ENCODE data around the gene CRYBG2.
A peak's percentile ranks its signal among the peaks of the same experiment; 100 is the strongest.
"Not testable (repeated sequence)": the region's sequence is repeated elsewhere in the genome, so short reads cannot be mapped to it uniquely, and the experiment has no call there.

CRYBG2 gene

DNA sequence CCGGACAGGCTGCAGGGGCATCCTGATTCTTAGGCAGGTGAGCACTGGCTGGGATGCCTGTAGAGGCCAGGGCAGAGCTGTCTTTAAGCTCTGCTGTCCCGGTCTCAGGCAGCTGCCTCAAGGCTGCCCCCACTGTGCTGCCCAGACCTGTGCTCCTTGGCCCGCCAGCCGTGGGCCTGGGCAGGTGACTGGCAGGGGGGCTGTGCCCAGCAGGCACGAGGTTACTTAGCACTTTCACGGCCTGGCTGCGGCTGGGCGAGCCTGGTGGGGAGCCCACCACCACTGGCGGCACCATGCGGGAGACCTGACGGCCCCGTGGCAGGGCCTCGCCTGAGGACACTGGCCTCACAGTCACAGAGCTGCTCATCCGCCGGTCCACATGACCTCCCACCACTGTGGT is 8.2 kb downstream of the CRYBG2 start:
- H3K9me3 ChIP-seq (ENCODE audit: control insufficient read depth in 1 of 2, low read length in 2 of 2) = no peaks in the 10 kb centered on the region
- H3K4me1 ChIP-seq (ENCODE audit: control insufficient read depth in 1 of 2, insufficient read depth in 2 of 2, low read length in 2 of 2) = no peaks in the 10 kb centered on the region
- no peak overlapping the region for H3K27ac ChIP-seq (ENCODE audit: low read length)
- H3K4me3 ChIP-seq (ENCODE audit: low read depth in 1 of 2, low read length in 2 of 2) = no peak overlapping the region
- no peaks in the 10 kb centered on the region for H3K27me3 ChIP-seq (ENCODE audit: low read depth, low read length)
- H3K36me3 ChIP-seq (ENCODE audit: control insufficient read depth in 1 of 2, insufficient read depth in 2 of 2, low read length in 2 of 2) = no peaks in the 10 kb centered on the region

DNA sequence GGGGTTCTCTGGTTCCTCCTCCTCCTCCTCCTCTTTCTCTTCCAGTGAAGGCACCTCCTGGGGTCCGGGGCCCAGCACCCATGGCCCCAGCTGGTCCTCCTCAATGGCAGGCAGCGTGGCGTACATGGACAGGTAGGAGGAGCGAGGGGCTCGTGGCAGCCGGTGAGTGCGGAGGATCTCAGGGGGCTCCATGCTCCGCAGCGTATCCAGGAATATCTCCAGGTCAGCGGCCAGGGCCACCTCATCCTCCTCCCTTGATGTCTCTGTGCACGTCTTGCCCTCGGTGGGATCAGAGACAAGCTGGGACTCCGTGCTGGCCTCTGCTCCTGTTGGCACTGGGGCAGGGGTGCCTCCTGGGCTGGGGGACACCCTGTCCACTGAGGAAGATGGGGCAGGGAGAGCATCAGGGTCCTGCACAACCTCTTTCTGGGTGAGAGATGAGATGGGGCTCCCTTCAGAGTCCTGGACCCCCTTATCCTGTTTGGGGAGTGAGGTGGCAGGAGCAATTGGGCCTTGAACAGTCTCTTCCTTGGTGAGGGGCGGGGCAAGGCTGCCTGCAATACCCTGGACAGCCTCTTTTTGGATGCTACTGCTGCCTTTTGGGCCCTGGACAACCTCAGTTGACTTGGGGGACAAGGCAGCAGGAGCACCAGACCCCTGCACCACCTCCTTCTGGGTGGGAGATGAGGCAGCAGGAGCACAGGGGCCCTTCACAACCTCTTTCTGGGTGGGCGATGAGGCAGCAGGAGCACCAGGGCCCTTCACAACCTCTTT is 9.6 kb downstream of the CRYBG2 start:
- no peaks in the 10 kb centered on the region for H3K9me3 ChIP-seq (ENCODE audit: control insufficient read depth in 1 of 2, low read length in 2 of 2)
- no peak overlapping the region for H3K4me3 ChIP-seq (ENCODE audit: low read depth in 1 of 2, low read length in 2 of 2)
- no peaks in the 10 kb centered on the region for H3K27me3 ChIP-seq (ENCODE audit: low read depth, low read length)
- H3K36me3 ChIP-seq (ENCODE audit: control insufficient read depth in 1 of 2, insufficient read depth in 2 of 2, low read length in 2 of 2) = no peaks in the 10 kb centered on the region
- no peaks in the 10 kb centered on the region for H3K4me1 ChIP-seq (ENCODE audit: control insufficient read depth in 1 of 2, insufficient read depth in 2 of 2, low read length in 2 of 2)
- no peak overlapping the region for H3K27ac ChIP-seq (ENCODE audit: low read length)

DNA sequence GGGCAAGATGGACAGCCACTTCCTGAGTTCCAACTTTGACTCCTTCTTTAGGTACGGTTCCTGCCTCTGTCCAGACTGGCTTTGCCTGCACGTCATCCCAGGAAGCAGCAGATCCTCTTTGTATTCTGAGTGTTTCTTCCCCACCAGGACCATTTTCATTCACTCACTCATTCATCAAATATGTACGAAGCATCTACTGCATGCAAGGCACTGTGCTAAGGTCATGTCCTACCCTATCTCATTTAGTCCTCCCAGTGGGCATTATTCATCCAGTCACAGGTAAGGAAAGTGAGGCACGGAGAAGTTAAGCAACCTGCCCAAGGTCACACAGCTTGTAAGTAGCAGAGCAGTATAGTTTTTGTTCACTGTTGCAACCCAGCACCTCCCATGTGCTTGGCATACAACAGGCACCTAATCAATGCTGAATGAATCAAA is 13.9 kb downstream of the CRYBG2 start:
- no peak overlapping the region for H3K4me3 ChIP-seq (ENCODE audit: low read depth in 1 of 2, low read length in 2 of 2)
- H3K36me3 ChIP-seq (ENCODE audit: control insufficient read depth in 1 of 2, insufficient read depth in 2 of 2, low read length in 2 of 2) = no peaks in the 10 kb centered on the region
- no peaks in the 10 kb centered on the region for H3K27me3 ChIP-seq (ENCODE audit: low read depth, low read length)
- H3K9me3 ChIP-seq (ENCODE audit: control insufficient read depth in 1 of 2, low read length in 2 of 2) = no peaks in the 10 kb centered on the region
- H3K27ac ChIP-seq (ENCODE audit: low read length) = no peak overlapping the region
- H3K4me1 ChIP-seq (ENCODE audit: control insufficient read depth in 1 of 2, insufficient read depth in 2 of 2, low read length in 2 of 2) = peaks cover 0 to 17% of the 10 kb centered on the region in 2 donors

DNA sequence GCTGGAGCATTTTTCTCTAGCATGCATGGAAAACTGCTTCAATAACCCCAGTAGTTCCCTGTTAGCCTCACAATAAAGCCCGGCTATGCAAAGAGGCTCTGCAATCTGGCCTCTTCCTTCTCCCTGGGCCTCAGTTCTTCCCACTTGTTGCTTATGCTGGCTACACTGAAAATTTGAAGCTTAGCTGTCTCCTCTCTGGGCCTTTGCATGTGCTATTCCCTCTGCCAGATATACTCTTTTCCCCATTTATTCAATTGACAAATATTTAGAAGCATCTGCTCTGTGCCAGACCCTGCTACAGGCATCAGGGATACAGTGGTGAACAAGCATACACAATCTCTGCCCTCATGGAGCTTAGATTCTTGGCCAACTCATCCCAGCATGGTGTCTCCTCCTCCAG is 15.3 kb downstream of the CRYBG2 start:
- Histone ChIP-seq H3K4me1 (ENCODE audit: control insufficient read depth in 1 of 2, insufficient read depth in 2 of 2, low read length in 2 of 2) (peaks cover 0 to 17% of the 10 kb centered on the region in 2 donors), H3K9me3 (ENCODE audit: control insufficient read depth in 1 of 2, low read length in 2 of 2) (no peaks in the 10 kb centered on the region), H3K27ac (ENCODE audit: low read length) (no peak overlapping the region), H3K4me3 (ENCODE audit: low read depth in 1 of 2, low read length in 2 of 2) (no peak overlapping the region), H3K27me3 (ENCODE audit: low read depth, low read length) (peaks cover 4% of the 10 kb centered on the region), H3K36me3 (ENCODE audit: control insufficient read depth in 1 of 2, insufficient read depth in 2 of 2, low read length in 2 of 2) (no peaks in the 10 kb centered on the region)

DNA sequence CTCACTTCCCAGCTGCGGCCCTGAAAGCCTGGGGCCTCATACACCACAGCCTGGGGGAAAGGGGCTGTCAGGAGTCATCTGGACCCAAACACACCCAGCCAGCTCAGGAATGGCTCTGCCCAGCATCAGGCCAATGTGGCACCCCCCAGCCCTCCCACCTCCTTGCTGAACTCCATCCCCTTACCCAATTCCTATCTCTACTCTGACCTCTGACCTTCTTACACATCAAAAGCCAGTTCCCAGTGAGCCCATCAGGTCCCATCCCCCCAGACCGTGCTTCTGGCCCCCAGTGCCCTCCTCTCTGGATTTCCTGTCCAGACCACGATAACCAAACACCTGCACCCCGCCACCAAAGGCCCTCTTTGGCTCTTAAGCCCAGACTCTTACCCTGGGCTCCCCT is 16.3 kb downstream of the CRYBG2 start:
- Histone ChIP-seq H3K36me3 (ENCODE audit: control insufficient read depth in 1 of 2, insufficient read depth in 2 of 2, low read length in 2 of 2) (no peaks in the 10 kb centered on the region), H3K27ac (ENCODE audit: low read length) (no peak overlapping the region), H3K4me3 (ENCODE audit: low read depth in 1 of 2, low read length in 2 of 2) (no peak overlapping the region), H3K4me1 (ENCODE audit: control insufficient read depth in 1 of 2, insufficient read depth in 2 of 2, low read length in 2 of 2) (peaks cover 0 to 17% of the 10 kb centered on the region in 2 donors), H3K9me3 (ENCODE audit: control insufficient read depth in 1 of 2, low read length in 2 of 2) (no peaks in the 10 kb centered on the region), H3K27me3 (ENCODE audit: low read depth, low read length) (peaks cover 4% of the 10 kb centered on the region)

DNA sequence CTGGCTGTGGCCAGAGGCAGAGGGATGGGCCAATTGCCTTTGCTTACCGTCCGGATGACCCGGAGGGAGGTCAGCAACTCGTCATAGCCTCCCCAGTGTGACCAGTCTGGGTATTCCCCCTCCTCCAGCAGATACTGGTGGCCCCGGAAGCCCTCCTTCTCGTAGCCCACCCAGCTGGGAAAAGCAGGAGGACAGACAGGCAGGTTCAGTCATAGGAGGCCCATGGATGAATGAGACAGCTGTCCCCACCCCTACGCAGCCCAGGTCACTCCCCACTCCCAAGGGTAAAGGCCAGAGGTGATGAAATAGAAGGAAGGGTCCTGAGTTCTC is 16.8 kb downstream of the CRYBG2 start:
- H3K4me3 ChIP-seq (ENCODE audit: low read depth in 1 of 2, low read length in 2 of 2) = no peak overlapping the region
- H3K36me3 ChIP-seq (ENCODE audit: control insufficient read depth in 1 of 2, insufficient read depth in 2 of 2, low read length in 2 of 2) = no peaks in the 10 kb centered on the region
- peaks cover 4% of the 10 kb centered on the region for H3K27me3 ChIP-seq (ENCODE audit: low read depth, low read length)
- peaks cover 0 to 17% of the 10 kb centered on the region in 2 donors for H3K4me1 ChIP-seq (ENCODE audit: control insufficient read depth in 1 of 2, insufficient read depth in 2 of 2, low read length in 2 of 2)
- H3K27ac ChIP-seq (ENCODE audit: low read length) = no peak overlapping the region
- no peaks in the 10 kb centered on the region for H3K9me3 ChIP-seq (ENCODE audit: control insufficient read depth in 1 of 2, low read length in 2 of 2)

DNA sequence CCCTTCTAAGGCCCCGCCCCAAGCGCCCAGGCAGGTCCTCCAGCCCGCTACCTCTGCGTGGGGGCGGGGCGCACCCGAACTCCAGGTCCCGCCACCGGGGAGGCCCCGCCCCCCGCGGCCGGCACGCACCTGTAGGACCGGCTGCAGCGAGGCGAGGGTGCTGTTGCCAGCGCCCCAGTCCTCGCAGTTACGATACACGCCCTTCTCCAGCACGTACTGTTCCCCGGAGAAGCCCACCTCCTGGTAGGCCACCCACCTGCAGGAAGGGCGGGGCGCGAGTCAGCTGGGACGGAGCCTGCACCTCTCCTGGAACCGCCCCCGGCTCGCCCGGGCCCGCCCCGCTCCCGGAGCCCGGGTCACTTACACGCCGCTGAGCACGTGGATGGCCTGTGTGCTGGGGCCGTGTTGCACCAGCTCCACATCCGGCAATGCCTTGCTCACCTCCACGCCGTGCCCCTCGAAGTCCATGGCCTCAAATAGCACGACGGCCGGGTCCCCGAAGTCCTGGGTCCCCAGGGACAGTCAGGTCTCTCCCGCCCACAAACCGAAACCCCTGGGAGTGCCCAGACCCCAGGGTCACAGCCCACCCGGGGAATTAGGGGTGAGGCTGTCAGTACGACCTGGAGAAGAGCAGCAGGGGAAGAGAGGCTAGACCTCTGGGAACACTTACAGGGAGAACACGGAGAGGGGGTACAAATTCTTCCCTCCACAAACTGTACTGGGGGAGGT is 17.3 kb downstream of the CRYBG2 start:
- H3K27ac ChIP-seq (ENCODE audit: low read length) = no peak overlapping the region
- peaks cover 4% of the 10 kb centered on the region for H3K27me3 ChIP-seq (ENCODE audit: low read depth, low read length)
- H3K36me3 ChIP-seq (ENCODE audit: control insufficient read depth in 1 of 2, insufficient read depth in 2 of 2, low read length in 2 of 2) = no peaks in the 10 kb centered on the region
- H3K9me3 ChIP-seq (ENCODE audit: control insufficient read depth in 1 of 2, low read length in 2 of 2) = no peaks in the 10 kb centered on the region
- H3K4me1 ChIP-seq (ENCODE audit: control insufficient read depth in 1 of 2, insufficient read depth in 2 of 2, low read length in 2 of 2) = peaks cover 0 to 17% of the 10 kb centered on the region in 2 donors
- H3K4me3 ChIP-seq (ENCODE audit: low read depth in 1 of 2, low read length in 2 of 2) = peak overlapping the region; percentile 49 to 73

DNA sequence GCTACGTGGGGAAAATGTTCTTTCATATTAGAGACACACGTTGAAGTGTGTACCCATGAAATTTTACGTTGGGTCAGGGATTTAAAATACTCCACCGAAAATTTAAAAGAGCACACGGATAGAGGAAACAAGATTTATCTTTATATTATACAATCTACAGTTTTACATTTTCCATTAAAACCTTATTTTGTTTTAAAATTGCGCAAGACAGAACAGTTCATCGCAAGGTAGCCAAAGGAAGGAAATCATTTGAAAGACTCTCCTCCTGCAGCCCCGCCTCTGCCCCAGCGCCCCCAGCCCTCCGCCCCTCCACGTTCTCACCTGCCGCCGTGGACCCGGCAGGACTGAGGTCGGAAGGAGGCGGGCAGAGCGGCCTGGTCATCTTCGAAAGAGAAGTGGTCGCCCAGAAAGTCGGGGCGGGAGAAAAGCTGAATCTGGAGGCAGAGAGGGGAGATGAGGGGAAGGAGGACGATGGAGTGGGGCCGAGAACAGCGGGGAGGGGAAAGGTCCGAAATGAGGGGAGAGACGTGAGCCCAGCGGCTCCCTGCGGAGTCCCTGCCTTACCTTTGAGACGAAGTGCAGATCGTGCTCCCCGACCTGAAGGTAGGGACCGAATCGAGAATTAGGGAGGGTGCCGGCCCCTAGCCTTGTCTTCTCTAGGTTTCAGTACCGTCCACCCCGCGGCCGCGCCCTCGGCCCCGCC is 18.0 kb downstream of the CRYBG2 start:
- peak overlapping the region; percentile 49 to 73 for H3K4me3 ChIP-seq (ENCODE audit: low read depth in 1 of 2, low read length in 2 of 2)
- no peaks in the 10 kb centered on the region for H3K36me3 ChIP-seq (ENCODE audit: control insufficient read depth in 1 of 2, insufficient read depth in 2 of 2, low read length in 2 of 2)
- H3K9me3 ChIP-seq (ENCODE audit: control insufficient read depth in 1 of 2, low read length in 2 of 2) = no peaks in the 10 kb centered on the region
- no peak overlapping the region for H3K27ac ChIP-seq (ENCODE audit: low read length)
- H3K4me1 ChIP-seq (ENCODE audit: control insufficient read depth in 1 of 2, insufficient read depth in 2 of 2, low read length in 2 of 2) = peaks cover 0 to 17% of the 10 kb centered on the region in 2 donors
- H3K27me3 ChIP-seq (ENCODE audit: low read depth, low read length) = peaks cover 7% of the 10 kb centered on the region

DNA sequence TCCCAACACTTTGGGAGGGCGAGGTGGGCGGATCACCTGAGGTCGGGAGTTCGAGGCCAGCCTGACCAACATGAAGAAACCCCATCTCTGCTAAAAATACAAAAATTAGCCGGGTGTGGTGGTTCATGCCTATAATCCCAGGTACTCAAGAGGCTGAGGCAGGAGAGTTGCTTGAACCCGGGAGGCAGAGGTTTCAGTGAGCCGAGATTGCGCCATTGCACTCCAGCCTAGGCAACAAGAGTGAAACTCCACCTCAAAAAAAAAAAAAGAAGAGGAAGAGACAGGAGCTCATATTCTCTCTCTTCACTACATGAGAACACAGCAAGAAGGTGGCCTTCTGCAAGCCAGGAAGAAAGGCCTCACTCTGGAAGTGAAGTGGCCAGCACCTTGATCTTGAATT is 20.6 kb downstream of the CRYBG2 start:
- not testable (repeated sequence) for H3K4me3 ChIP-seq (ENCODE audit: low read depth in 1 of 2, low read length in 2 of 2); H3K9me3 ChIP-seq (ENCODE audit: control insufficient read depth in 1 of 2, low read length in 2 of 2); H3K36me3 ChIP-seq (ENCODE audit: control insufficient read depth in 1 of 2, insufficient read depth in 2 of 2, low read length in 2 of 2); H3K27ac ChIP-seq (ENCODE audit: low read length); H3K27me3 ChIP-seq (ENCODE audit: low read depth, low read length)
- peaks cover 0 to 17% of the 10 kb centered on the region in 2 donors for H3K4me1 ChIP-seq (ENCODE audit: control insufficient read depth in 1 of 2, insufficient read depth in 2 of 2, low read length in 2 of 2)

DNA sequence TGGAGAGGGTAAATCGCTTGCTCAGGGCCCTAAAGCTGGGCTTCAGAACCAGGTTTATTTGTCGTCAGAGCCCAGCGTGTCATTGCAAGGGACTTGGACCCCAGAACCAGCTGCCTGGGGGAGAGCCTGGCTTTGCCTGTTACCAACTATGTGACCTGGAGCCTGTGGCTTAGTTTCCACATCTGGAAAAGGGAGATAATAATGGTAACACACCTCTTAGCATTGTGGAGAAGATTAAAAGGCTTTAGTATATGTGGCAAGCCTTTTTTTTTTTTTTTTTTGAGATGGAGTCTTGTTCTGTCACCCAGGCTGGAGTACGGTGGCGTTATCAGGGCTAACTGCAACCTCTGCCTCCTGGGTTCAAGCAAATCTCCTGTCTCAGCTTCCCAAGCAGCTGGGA is 23.7 kb downstream of the CRYBG2 start:
- H3K27me3 ChIP-seq (ENCODE audit: low read depth, low read length) = peaks cover 7% of the 10 kb centered on the region
- no peak overlapping the region for H3K4me3 ChIP-seq (ENCODE audit: low read depth in 1 of 2, low read length in 2 of 2)
- no peak overlapping the region for H3K27ac ChIP-seq (ENCODE audit: low read length)
- H3K4me1 ChIP-seq (ENCODE audit: control insufficient read depth in 1 of 2, insufficient read depth in 2 of 2, low read length in 2 of 2) = peaks cover 0 to under 1% of the 10 kb centered on the region in 2 donors
- H3K36me3 ChIP-seq (ENCODE audit: control insufficient read depth in 1 of 2, insufficient read depth in 2 of 2, low read length in 2 of 2) = no peaks in the 10 kb centered on the region
- no peaks in the 10 kb centered on the region for H3K9me3 ChIP-seq (ENCODE audit: control insufficient read depth in 1 of 2, low read length in 2 of 2)

DNA sequence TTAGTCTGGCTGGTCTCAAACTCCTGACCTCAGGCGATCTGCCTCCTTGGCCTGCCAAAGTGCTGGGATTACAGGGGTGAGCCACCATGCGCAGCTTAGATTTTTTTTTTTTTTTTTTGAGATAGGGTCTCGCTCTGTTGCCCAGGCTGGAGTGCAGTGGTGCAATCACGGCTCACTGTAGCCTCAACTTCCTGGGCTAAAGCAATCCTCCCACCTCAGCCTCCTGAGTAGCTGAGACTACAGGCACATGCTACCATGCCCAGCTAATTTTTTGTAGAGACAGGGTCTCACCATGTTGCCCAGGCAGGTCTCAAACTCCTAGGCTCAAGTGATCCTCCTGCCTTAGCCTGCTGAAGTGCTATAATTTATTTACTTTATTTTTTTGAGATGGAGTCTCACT is 24.6 kb downstream of the CRYBG2 start:
- H3K9me3 ChIP-seq (ENCODE audit: control insufficient read depth in 1 of 2, low read length in 2 of 2); H3K36me3 ChIP-seq (ENCODE audit: control insufficient read depth in 1 of 2, insufficient read depth in 2 of 2, low read length in 2 of 2); H3K27ac ChIP-seq (ENCODE audit: low read length); H3K4me3 ChIP-seq (ENCODE audit: low read depth in 1 of 2, low read length in 2 of 2); H3K4me1 ChIP-seq (ENCODE audit: control insufficient read depth in 1 of 2, insufficient read depth in 2 of 2, low read length in 2 of 2); H3K27me3 ChIP-seq (ENCODE audit: low read depth, low read length): not testable (repeated sequence)
